ENCODE measurements around the gene SLC12A5.

The SLC12A5 gene

GRCh38 chr20:46055269-46055668 lies 26.3 kb downstream of the SLC12A5 start:
- Histone ChIP-seq H3K4me3 (ENCODE audit: low read depth, low read length) (no peak overlapping the region), H2AFZ (ENCODE audit: low read length, unreplicated experiment) (no peak overlapping the region), H3K36me3 (ENCODE audit: insufficient read depth, low read length) (no peaks in the 10 kb centered on the region), H3K4me1 (ENCODE audit: control insufficient read depth, insufficient read depth, low read length, unreplicated experiment) (peaks cover 1% of the 10 kb centered on the region), H3K79me2 (ENCODE audit: control insufficient read depth, insufficient read depth, low read length, unreplicated experiment) (no peaks in the 10 kb centered on the region), H3K27me3 (ENCODE audit: insufficient read depth, low read length) (peaks cover 62% of the 10 kb centered on the region), H3K27ac (ENCODE audit: low read depth, low read length) (no peak overlapping the region)

DNA sequence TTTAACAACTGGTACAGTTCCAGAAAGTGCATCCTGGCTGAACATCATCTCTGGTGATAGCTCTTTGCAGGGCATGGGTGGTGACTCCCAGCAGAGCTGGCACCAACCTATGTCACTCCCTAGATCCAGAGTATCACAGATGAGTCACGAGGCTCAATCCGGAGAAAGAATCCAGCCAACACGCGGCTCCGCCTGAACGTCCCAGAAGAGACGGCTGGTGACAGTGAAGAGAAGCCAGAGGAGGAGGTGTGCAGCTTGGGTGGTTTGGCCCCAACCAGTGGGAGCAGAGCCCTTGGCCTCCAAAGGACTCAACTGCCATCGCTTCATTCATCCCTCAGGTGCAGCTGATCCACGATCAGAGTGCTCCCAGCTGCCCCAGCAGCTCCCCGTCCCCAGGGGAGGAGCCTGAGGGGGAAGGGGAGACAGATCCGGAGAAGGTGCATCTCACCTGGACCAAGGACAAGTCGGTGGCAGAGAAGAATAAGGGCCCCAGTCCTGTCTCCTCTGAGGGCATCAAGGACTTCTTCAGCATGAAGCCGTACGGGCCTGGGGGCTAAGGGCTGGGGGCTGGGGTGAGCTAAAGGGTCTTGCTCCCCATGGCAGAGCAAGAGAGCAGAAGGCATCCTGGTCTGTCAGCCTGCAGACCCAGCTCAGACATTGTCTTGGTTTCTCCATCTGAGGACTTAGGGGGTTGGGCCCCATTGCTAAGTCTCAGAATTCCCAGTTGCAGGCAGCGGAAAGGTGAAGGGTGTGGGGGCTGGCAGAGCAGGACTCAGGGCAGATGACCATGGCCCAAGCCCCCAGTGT lies 27.2 kb downstream of the SLC12A5 start:
- Histone ChIP-seq H3K4me3 (ENCODE audit: low read depth, low read length) (no peak overlapping the region), H3K27ac (ENCODE audit: low read depth, low read length) (no peak overlapping the region), H2AFZ (ENCODE audit: low read length, unreplicated experiment) (no peak overlapping the region), H3K79me2 (ENCODE audit: control insufficient read depth, insufficient read depth, low read length, unreplicated experiment) (no peaks in the 10 kb centered on the region), H3K4me1 (ENCODE audit: control insufficient read depth, insufficient read depth, low read length, unreplicated experiment) (peaks cover 6% of the 10 kb centered on the region), H3K36me3 (ENCODE audit: insufficient read depth, low read length) (no peaks in the 10 kb centered on the region), H3K27me3 (ENCODE audit: insufficient read depth, low read length) (peaks cover 54% of the 10 kb centered on the region)

GRCh38 chr20:46056970-46057855 lies 28.2 kb downstream of the SLC12A5 start:
- no peaks in the 10 kb centered on the region for H3K79me2 ChIP-seq (ENCODE audit: control insufficient read depth, insufficient read depth, low read length, unreplicated experiment)
- H3K27ac ChIP-seq (ENCODE audit: low read depth, low read length): no peak overlapping the region
- H3K4me1 ChIP-seq (ENCODE audit: control insufficient read depth, insufficient read depth, low read length, unreplicated experiment): peaks cover 6% of the 10 kb centered on the region
- H3K36me3 ChIP-seq (ENCODE audit: insufficient read depth, low read length): no peaks in the 10 kb centered on the region
- no peak overlapping the region for H3K4me3 ChIP-seq (ENCODE audit: low read depth, low read length)
- H2AFZ ChIP-seq (ENCODE audit: low read length, unreplicated experiment): no peak overlapping the region
- H3K27me3 ChIP-seq (ENCODE audit: insufficient read depth, low read length): peaks cover 51% of the 10 kb centered on the region

- H3K79me2 ChIP-seq (ENCODE audit: control insufficient read depth, insufficient read depth, low read length, unreplicated experiment): no peaks in the 10 kb centered on the region
- H3K36me3 ChIP-seq (ENCODE audit: insufficient read depth, low read length): no peaks in the 10 kb centered on the region
- H3K4me3 ChIP-seq (ENCODE audit: low read depth, low read length): peak overlapping the region; percentile 69
- H3K4me1 ChIP-seq (ENCODE audit: control insufficient read depth, insufficient read depth, low read length, unreplicated experiment): peaks cover 6% of the 10 kb centered on the region
- H3K27ac ChIP-seq (ENCODE audit: low read depth, low read length): no peak overlapping the region
- H2AFZ ChIP-seq (ENCODE audit: low read length, unreplicated experiment): no peak overlapping the region
- H3K27me3 ChIP-seq (ENCODE audit: insufficient read depth, low read length): peaks cover 48% of the 10 kb centered on the region
Observed at GRCh38 chr20:46057856-46058598, 29.0 kb downstream of the SLC12A5 start.

GRCh38 chr20:46058599-46059281 lies 29.7 kb downstream of the SLC12A5 start:
- peaks cover 6% of the 10 kb centered on the region for H3K4me1 ChIP-seq (ENCODE audit: control insufficient read depth, insufficient read depth, low read length, unreplicated experiment)
- no peaks in the 10 kb centered on the region for H3K79me2 ChIP-seq (ENCODE audit: control insufficient read depth, insufficient read depth, low read length, unreplicated experiment)
- H2AFZ ChIP-seq (ENCODE audit: low read length, unreplicated experiment): no peak overlapping the region
- H3K36me3 ChIP-seq (ENCODE audit: insufficient read depth, low read length): no peaks in the 10 kb centered on the region
- peak overlapping the region; percentile 69 for H3K4me3 ChIP-seq (ENCODE audit: low read depth, low read length)
- peaks cover 42% of the 10 kb centered on the region for H3K27me3 ChIP-seq (ENCODE audit: insufficient read depth, low read length)
- H3K27ac ChIP-seq (ENCODE audit: low read depth, low read length): no peak overlapping the region

DNA sequence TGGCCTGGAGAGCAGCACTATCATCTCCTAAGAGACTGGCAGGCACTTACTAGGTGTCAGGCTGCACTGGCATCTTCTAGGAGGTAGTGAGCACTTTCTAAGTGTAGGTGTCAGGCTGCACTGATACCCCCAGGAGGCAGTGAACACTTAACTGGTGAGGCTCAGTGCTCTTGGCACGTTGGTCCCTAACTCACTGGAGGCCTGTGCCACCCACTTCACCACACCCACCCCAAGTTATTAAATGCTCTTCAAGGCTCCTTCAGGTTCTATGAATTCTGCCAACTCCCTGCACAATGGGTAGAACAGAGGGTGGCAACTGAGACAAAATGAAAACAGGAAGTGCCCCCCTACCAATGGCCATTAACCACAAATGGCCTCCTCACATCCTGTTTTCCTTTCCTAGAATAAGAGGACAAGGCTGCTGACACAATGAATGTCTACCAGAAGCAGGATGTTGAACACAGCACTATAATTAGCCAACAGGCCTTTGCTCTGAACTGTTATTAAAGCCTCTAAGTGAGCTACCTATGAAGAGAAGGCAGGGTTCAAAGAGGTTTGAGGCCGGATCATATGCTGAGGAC lies 31.4 kb downstream of the SLC12A5 start:
- Histone ChIP-seq H3K4me1 (ENCODE audit: control insufficient read depth, insufficient read depth, low read length, unreplicated experiment) (peaks cover 6% of the 10 kb centered on the region), H3K27ac (ENCODE audit: low read depth, low read length) (no peak overlapping the region), H3K36me3 (ENCODE audit: insufficient read depth, low read length) (peaks cover 7% of the 10 kb centered on the region), H3K27me3 (ENCODE audit: insufficient read depth, low read length) (peaks cover 26% of the 10 kb centered on the region), H3K79me2 (ENCODE audit: control insufficient read depth, insufficient read depth, low read length, unreplicated experiment) (no peaks in the 10 kb centered on the region), H2AFZ (ENCODE audit: low read length, unreplicated experiment) (no peak overlapping the region), H3K4me3 (ENCODE audit: low read depth, low read length) (no peak overlapping the region)

- H2AFZ ChIP-seq (ENCODE audit: low read length, unreplicated experiment): no peak overlapping the region
- peaks cover 6% of the 10 kb centered on the region for H3K4me1 ChIP-seq (ENCODE audit: control insufficient read depth, insufficient read depth, low read length, unreplicated experiment)
- no peak overlapping the region for H3K27ac ChIP-seq (ENCODE audit: low read depth, low read length)
- no peak overlapping the region for H3K4me3 ChIP-seq (ENCODE audit: low read depth, low read length)
- H3K27me3 ChIP-seq (ENCODE audit: insufficient read depth, low read length): peaks cover 20% of the 10 kb centered on the region
- H3K79me2 ChIP-seq (ENCODE audit: control insufficient read depth, insufficient read depth, low read length, unreplicated experiment): no peaks in the 10 kb centered on the region
- H3K36me3 ChIP-seq (ENCODE audit: insufficient read depth, low read length): peaks cover 9% of the 10 kb centered on the region
Observed at GRCh38 chr20:46060975-46061374, 32.0 kb downstream of the SLC12A5 start.

DNA sequence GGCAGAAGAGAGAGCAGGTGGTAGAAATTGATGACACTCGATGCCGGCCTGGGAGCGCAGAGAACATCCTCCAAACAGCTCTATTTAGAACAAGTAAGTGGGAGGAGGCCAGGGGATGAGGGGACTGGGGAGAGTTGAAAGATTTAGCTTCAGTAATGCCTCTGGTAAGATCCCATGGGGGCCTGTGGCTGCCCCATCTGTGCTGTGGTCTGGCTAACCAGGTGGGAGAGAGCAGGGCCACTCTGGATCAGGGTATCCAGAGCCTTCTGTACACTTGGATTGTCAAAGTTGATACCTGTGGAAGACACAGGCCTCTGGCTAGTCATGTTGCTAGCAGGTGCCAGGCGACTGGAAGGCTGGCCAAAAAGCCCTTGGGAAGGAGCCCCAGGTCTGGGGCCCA lies 33.1 kb downstream of the SLC12A5 start:
- no peaks in the 10 kb centered on the region for H3K79me2 ChIP-seq (ENCODE audit: control insufficient read depth, insufficient read depth, low read length, unreplicated experiment)
- peaks cover 8% of the 10 kb centered on the region for H3K27me3 ChIP-seq (ENCODE audit: insufficient read depth, low read length)
- H2AFZ ChIP-seq (ENCODE audit: low read length, unreplicated experiment): no peak overlapping the region
- H3K4me1 ChIP-seq (ENCODE audit: control insufficient read depth, insufficient read depth, low read length, unreplicated experiment): peaks cover 6% of the 10 kb centered on the region
- H3K27ac ChIP-seq (ENCODE audit: low read depth, low read length): no peak overlapping the region
- H3K36me3 ChIP-seq (ENCODE audit: insufficient read depth, low read length): peaks cover 13% of the 10 kb centered on the region
- no peak overlapping the region for H3K4me3 ChIP-seq (ENCODE audit: low read depth, low read length)

DNA sequence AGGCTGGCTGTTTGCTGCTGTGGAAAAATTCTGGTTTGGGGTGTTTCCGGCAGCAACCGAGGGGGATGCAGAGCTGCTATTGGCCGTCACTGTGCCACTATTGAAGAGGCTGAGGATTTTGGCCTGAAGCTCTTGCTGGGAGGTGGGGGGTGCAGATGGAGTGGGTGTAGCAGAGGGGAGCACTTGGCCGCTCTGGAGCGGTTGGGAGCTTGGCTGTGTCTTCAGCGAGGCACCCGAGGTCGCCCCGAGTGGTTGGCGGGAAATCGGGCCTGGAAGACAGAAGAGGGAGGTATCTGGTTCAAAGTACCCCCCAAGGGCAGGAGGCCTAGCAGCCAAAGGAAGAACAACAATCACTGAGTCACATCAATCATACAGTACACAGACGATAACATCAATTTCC lies 33.6 kb downstream of the SLC12A5 start:
- peaks cover 13% of the 10 kb centered on the region for H3K36me3 ChIP-seq (ENCODE audit: insufficient read depth, low read length)
- H3K79me2 ChIP-seq (ENCODE audit: control insufficient read depth, insufficient read depth, low read length, unreplicated experiment): no peaks in the 10 kb centered on the region
- H3K27ac ChIP-seq (ENCODE audit: low read depth, low read length): no peak overlapping the region
- H3K4me3 ChIP-seq (ENCODE audit: low read depth, low read length): no peak overlapping the region
- H3K27me3 ChIP-seq (ENCODE audit: insufficient read depth, low read length): peaks cover 3% of the 10 kb centered on the region
- H3K4me1 ChIP-seq (ENCODE audit: control insufficient read depth, insufficient read depth, low read length, unreplicated experiment): peaks cover 6% of the 10 kb centered on the region
- no peak overlapping the region for H2AFZ ChIP-seq (ENCODE audit: low read length, unreplicated experiment)

GRCh38 chr20:46063151-46063550 lies 34.1 kb downstream of the SLC12A5 start:
- Histone ChIP-seq H3K4me3 (ENCODE audit: low read depth, low read length) (no peak overlapping the region), H3K36me3 (ENCODE audit: insufficient read depth, low read length) (peaks cover 14% of the 10 kb centered on the region), H3K79me2 (ENCODE audit: control insufficient read depth, insufficient read depth, low read length, unreplicated experiment) (no peaks in the 10 kb centered on the region), H3K27me3 (ENCODE audit: insufficient read depth, low read length) (no peaks in the 10 kb centered on the region), H3K4me1 (ENCODE audit: control insufficient read depth, insufficient read depth, low read length, unreplicated experiment) (peaks cover 6% of the 10 kb centered on the region), H3K27ac (ENCODE audit: low read depth, low read length) (no peak overlapping the region), H2AFZ (ENCODE audit: low read length, unreplicated experiment) (no peak overlapping the region)
